H1 (cell line): ENCODE measurements around the gene LMTK3. TPM values are rescaled to one million over a fixed set of nuclear protein-coding genes. Genes with fewer than 3 reads are reported as not detected.

Source experiments
- CTCF ChIA-PET: fragments of 300-600 bp; sonication (Branson Sonifier 250); formaldehyde crosslinking; loops from one replicate; lab custom pipeline; 2021; ENCODE audit not compliant: partially characterized antibody; lab: Charles Lee
- POLR2A ChIA-PET: fragments of 300-600 bp; sonication (Branson Sonifier 250); formaldehyde crosslinking; loops from one replicate; lab custom pipeline; 2021; ENCODE audit warnings: inconsistent platforms; ENCODE audit not compliant: partially characterized antibody; lab: Charles Lee
- DNase-seq, 2 experiments: peaks; one replicate each; pipeline versions ENCODE4 v3.0.0 to v3.0.0-alpha.2; 2010 to 2022; ENCODE audit warnings: low spot score in 2 of 2, low read depth in 1 of 2, mixed read lengths in 1 of 2
- FAIRE-seq: peaks from 2 replicates; lab custom pipeline; 2011; peaks lifted over from hg19 to GRCh38; lab: Jason Lieb, UNC
- H2AFZ ChIP-seq: 2 replicates; pipeline ENCODE4 v1.8.1; 2012; ENCODE audit warnings: low read length, inconsistent platforms
- H2AK5ac ChIP-seq: 2 replicates; pipeline ENCODE4 v1.6.1; 2013; ENCODE audit warnings: low read depth, low read length
- H2BK120ac ChIP-seq: replicated peaks from 2 replicates; pipeline ENCODE3; 2013; ENCODE audit warnings: low read depth, low read length, inconsistent platforms
- H2BK12ac ChIP-seq: 2 replicates; pipeline ENCODE4 v1.6.1; 2013; ENCODE audit warnings: low read depth, low read length
- H2BK15ac ChIP-seq: 2 replicates; pipeline ENCODE4 v1.6.1; 2013; ENCODE audit warnings: low read length
- H2BK20ac ChIP-seq: 2 replicates; pipeline ENCODE4 v1.6.1; 2013; ENCODE audit warnings: low read length
- H2BK5ac ChIP-seq: 2 replicates; pipeline ENCODE4 v1.6.1; 2013; ENCODE audit warnings: low read depth, low read length
- H3K14ac ChIP-seq: 2 replicates; pipeline ENCODE4 v1.6.1; 2013; ENCODE audit warnings: inconsistent platforms; ENCODE audit not compliant: insufficient read length
- H3K18ac ChIP-seq: 2 replicates; pipeline ENCODE4 v1.6.1; 2013; ENCODE audit warnings: low read length; ENCODE audit errors: extremely low read depth
- H3K23ac ChIP-seq: 2 replicates; pipeline ENCODE4 v1.6.1; 2013; ENCODE audit warnings: inconsistent platforms; ENCODE audit not compliant: insufficient read length
- H3K23me2 ChIP-seq: 2 replicates; pipeline ENCODE4 v1.6.1; 2013; ENCODE audit warnings: low read depth, low read length
- H3K27ac ChIP-seq: 2 replicates; pipeline ENCODE4 v1.6.1; 2011; ENCODE audit warnings: low read depth, low read length, inconsistent platforms
- H3K27me3 ChIP-seq, 4 experiments: replicated peaks in 1 of 4; 1 replicate in 1 of 4; 2 replicates in 3 of 4; pipeline versions ENCODE4 v1.6.1 to v1.8.1; 2011 to 2013; ENCODE audit warnings: low read length in 3 of 4, mild to moderate bottlenecking in 3 of 4, inconsistent platforms in 2 of 4, mixed read lengths in 2 of 4, moderate library complexity in 1 of 4; ENCODE audit not compliant: control insufficient read depth in 3 of 4, insufficient read depth in 3 of 4; ENCODE audit errors: extremely low read depth in 1 of 4
- H3K36me3 ChIP-seq, 4 experiments: 2 replicates each; pipeline versions ENCODE4 v1.6.1 to v1.8.1; 2011 to 2013; ENCODE audit warnings: mild to moderate bottlenecking in 4 of 4, low read length in 3 of 4, moderate library complexity in 2 of 4, control low read depth in 1 of 4, inconsistent platforms in 1 of 4; ENCODE audit not compliant: insufficient read depth in 4 of 4, control insufficient read depth in 2 of 4
- H3K4ac ChIP-seq: replicated peaks from 2 replicates; pipeline ENCODE3; 2013; ENCODE audit warnings: low read length, low read depth, mixed read lengths, inconsistent platforms; ENCODE audit not compliant: insufficient read length
- H3K4me1 ChIP-seq, 4 experiments: replicated peaks in 1 of 4; 1 replicate in 1 of 4; 2 replicates in 3 of 4; pipeline versions ENCODE4 v1.6.1 to v1.8.1; 2011 to 2013; ENCODE audit warnings: low read length in 3 of 4, inconsistent platforms in 2 of 4, mixed read lengths in 1 of 4; ENCODE audit not compliant: insufficient read depth in 4 of 4, control insufficient read depth in 3 of 4
- H3K4me2 ChIP-seq, 2 experiments: 2 replicates each; pipeline versions ENCODE4 v1.6.1 to v1.8.1; 2011 to 2013; ENCODE audit warnings: low read depth in 2 of 2, low read length in 2 of 2, control low read depth in 1 of 2, inconsistent platforms in 1 of 2, mild to moderate bottlenecking in 1 of 2; ENCODE audit not compliant: insufficient read depth in 1 of 2
- H3K4me3 ChIP-seq, 4 experiments: fragments of 200-600, 300-600 bp in 1 of 4; sonication (generic), shearing (Covaris generic), sonication (Bioruptor Twin) in 1 of 4; 2 replicates each; pipeline versions ENCODE4 v1.5.1 to v1.8.1; 2011 to 2016; ENCODE audit warnings: low read length in 4 of 4, low read depth in 3 of 4, control low read depth in 2 of 4, inconsistent platforms in 2 of 4, mild to moderate bottlenecking in 2 of 4, mixed read lengths in 1 of 4, moderate library complexity in 1 of 4; ENCODE audit not compliant: insufficient read depth in 2 of 4; ENCODE audit errors: extremely low read depth in 1 of 4
- H3K56ac ChIP-seq: replicated peaks from 2 replicates; pipeline ENCODE3; 2013; ENCODE audit warnings: low read depth, mild to moderate bottlenecking, mixed read lengths, low read length, inconsistent platforms; ENCODE audit not compliant: insufficient read length
- H3K79me1 ChIP-seq: 2 replicates; pipeline ENCODE4 v1.6.1; 2013; ENCODE audit warnings: low read depth, low read length, control low read depth
- H3K79me2 ChIP-seq, 2 experiments: 2 replicates each; pipeline versions ENCODE4 v1.6.1 to v1.8.1; 2012 to 2013; ENCODE audit warnings: low read length in 2 of 2, mild to moderate bottlenecking in 2 of 2, inconsistent platforms in 1 of 2; ENCODE audit not compliant: insufficient read depth in 2 of 2, control insufficient read depth in 1 of 2
- H3K9ac ChIP-seq, 4 experiments: replicated peaks in 1 of 4; 1 replicate in 1 of 4; 2 replicates in 3 of 4; pipeline versions ENCODE4 v1.6.1 to v1.8.1; 2011 to 2013; ENCODE audit warnings: low read depth in 3 of 4, low read length in 3 of 4, control low read depth in 2 of 4, mild to moderate bottlenecking in 2 of 4, moderate library complexity in 2 of 4, inconsistent platforms in 1 of 4; ENCODE audit errors: extremely low read depth in 1 of 4
- H3K9me3 ChIP-seq, 2 experiments: 2 replicates each; pipeline versions ENCODE4 v1.6.1 to v1.8.1; 2012 to 2013; ENCODE audit warnings: mild to moderate bottlenecking in 2 of 2, moderate library complexity in 2 of 2, control low read depth in 1 of 2, inconsistent platforms in 1 of 2, low read depth in 1 of 2, low read length in 1 of 2, mixed read lengths in 1 of 2; ENCODE audit not compliant: insufficient read depth in 2 of 2
- H4K20me1 ChIP-seq, 2 experiments: replicated peaks in 1 of 2; 2 replicates each; pipeline versions ENCODE3 to v1.8.1; 2011 to 2013; ENCODE audit warnings: inconsistent platforms in 2 of 2, low read length in 2 of 2, mild to moderate bottlenecking in 1 of 2; ENCODE audit not compliant: insufficient read depth in 2 of 2, control insufficient read depth in 1 of 2
- H4K5ac ChIP-seq: 2 replicates; pipeline ENCODE4 v1.6.1; 2013; ENCODE audit warnings: low read length, low read depth, mixed read lengths, inconsistent platforms; ENCODE audit not compliant: insufficient read length
- H4K8ac ChIP-seq: 2 replicates; pipeline ENCODE4 v1.8.0; 2013; ENCODE audit warnings: mild to moderate bottlenecking, moderate library complexity, low read length, inconsistent platforms; ENCODE audit not compliant: insufficient read depth; ENCODE audit errors: extremely low read depth
- H4K91ac ChIP-seq: replicated peaks from 2 replicates; pipeline ENCODE3; 2013; ENCODE audit warnings: low read length, mixed read lengths, inconsistent platforms; ENCODE audit not compliant: insufficient read length
- CREB1 ChIP-seq: IDR thresholded peaks from 2 replicates; pipeline ENCODE4 v1.6.1; 2012; ENCODE audit warnings: inconsistent platforms
- POLR2AphosphoS5 ChIP-seq: IDR thresholded peaks from 2 replicates; pipeline ENCODE4 v1.6.1; 2011; ENCODE audit warnings: low read depth, low read length
- WGBS, 2 experiments: shearing (Covaris generic) in 1 of 2; methylation state at CpG; one replicate each; pipeline versions ENCODE4 v1.1.6 to v1.1.7; 2013 to 2015; ENCODE audit warnings: low lambda C conversion rate in 2 of 2, mixed read lengths in 2 of 2, inconsistent platforms in 1 of 2, low coverage in 1 of 2, missing lambda C conversion rate in 1 of 2; ENCODE audit not compliant: insufficient replicate concordance in 2 of 2, insufficient coverage in 1 of 2, insufficient read length in 1 of 2; ENCODE audit errors: extremely low coverage in 1 of 2, missing lambda C conversion rate in 1 of 2; 5-methylcytosine and 5-hydroxymethylcytosine counted together
- polyA plus RNA-seq, 7 experiments: library from polyadenylated mRNA; depleted of rRNA in 3 of 7; stranded (reverse) in 5 of 7; unstranded in 2 of 7; fragments of >200 nt in 5 of 7; fragments of 200-250 nt in 2 of 7; gene quantifications; 1 replicate in 5 of 7; 2 replicates in 1 of 7; 4 replicates in 1 of 7; pipeline versions ENCODE4 v1.2.1 to v1.2.3, GENCODE V29; 2011 to 2013; ENCODE audit warnings: missing spikeins in 2 of 7, mixed read lengths in 2 of 7
- total RNA-seq: library from RNA; stranded (reverse); fragmentation: NEBNext Ultra II Directional; extraction: Animal tissue kit (Norgen Biotek cat#: 25700); gene quantifications from 2 replicates; pipeline ENCODE4 v1.2.1, GENCODE V29; 2021

Gene LMTK3
- total and polyA plus RNA-seq, 2 of the 8 experiments (the other 6 are each of a cell fraction or from before 2014, with no cell fraction given) = 2.7 to 12.4 TPM

DNA sequence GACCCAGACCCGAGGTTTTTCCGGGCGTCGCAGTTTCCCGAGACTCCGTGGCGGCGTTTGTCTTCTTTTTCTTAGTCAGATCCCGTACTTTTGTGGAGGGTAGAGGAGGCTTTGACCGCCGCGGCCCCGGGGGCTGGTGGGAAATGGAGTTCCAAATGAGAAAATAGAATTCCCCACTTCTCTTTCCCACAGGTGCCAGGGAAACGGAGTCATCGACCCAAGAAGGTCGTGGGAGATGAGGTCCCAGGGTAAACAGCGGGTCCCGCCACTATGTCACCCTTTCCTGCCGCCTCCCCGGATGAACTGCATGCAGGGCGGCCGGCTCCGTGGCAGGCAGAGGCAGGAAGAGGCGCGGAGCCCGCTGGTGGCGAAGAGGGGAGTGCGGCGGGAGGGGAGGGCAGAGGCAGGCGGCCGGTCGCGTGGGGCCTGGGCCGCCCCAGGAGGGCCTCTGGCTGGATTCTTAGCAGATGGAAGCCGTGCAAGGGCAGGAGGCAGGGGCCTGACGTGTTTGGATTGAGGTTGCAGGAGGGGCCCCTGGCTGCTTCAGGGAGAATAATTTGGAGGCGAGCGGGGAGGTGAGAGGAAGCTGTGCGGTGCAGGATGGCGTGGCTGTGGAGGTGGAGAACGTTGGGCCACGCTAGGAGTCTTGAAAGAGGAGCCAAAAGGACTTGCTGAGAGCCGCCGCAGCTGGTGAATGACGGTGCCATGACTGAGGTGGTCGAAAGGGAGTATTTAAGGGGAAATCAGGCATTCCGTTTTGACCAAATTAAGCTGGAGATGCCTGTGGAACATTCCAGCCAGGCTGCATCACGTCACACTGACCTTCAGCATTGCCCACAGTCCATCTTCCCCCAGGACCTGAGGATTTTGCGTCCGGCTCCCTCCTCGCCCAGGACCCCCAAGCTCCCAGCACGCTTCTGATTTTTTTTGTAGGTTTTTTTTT, 30.8 kb downstream of the LMTK3 start:
- no peak overlapping the region for H3K9ac ChIP-seq
- H4K5ac ChIP-seq = no peak overlapping the region
- H2AK5ac ChIP-seq = no peak overlapping the region
- WGBS, 2 experiments = 93% methylated on average over 52 of the region's 52 CpGs; no CpG with 5 or more reads in 1 of the 2 experiments
- H3K14ac ChIP-seq = no peak overlapping the region
- H2BK20ac ChIP-seq = no peak overlapping the region
- H3K36me3 ChIP-seq = peaks cover 4 to 35% (median 20%) of the 10 kb centered on the region in 4 experiments; a peak in 7 of 8 replicates
- TF ChIP-seq CREB1 (no peak), POLR2AphosphoS5 (peak; percentile 41; the same call in 1 of the 2 replicates)
- peaks cover 2% of the 10 kb centered on the region; the same call in 1 of the 2 replicates for H3K23me2 ChIP-seq
- H3K4ac ChIP-seq = no peak overlapping the region
- peaks cover 0 to 1% (median 0%) of the 10 kb centered on the region in 4 experiments; a peak in 1 of 7 replicates for H3K4me1 ChIP-seq
- no peak overlapping the region for H2BK5ac ChIP-seq
- no peak overlapping the region for H2AFZ ChIP-seq
- no peak overlapping the region for H2BK12ac ChIP-seq
- H4K20me1 ChIP-seq = peaks cover 5% of the 10 kb centered on the region in 2 experiments
- H3K79me1 ChIP-seq = no peaks in the 10 kb centered on the region
- H2BK15ac ChIP-seq = no peak overlapping the region
- H3K4me3 ChIP-seq = peak overlapping the region in 1 of 4 experiments; percentile 29; a peak in 1 of 8 replicates
- H3K27me3 ChIP-seq = no peaks in the 10 kb centered on the region; a peak in 1 of 7 replicates
- FAIRE-seq (no peak), DNase-seq (no peak)
- H3K27ac ChIP-seq = no peak overlapping the region
- peak overlapping the region in 1 of 2 experiments; percentile 47; a peak in 1 of 4 replicates for H3K4me2 ChIP-seq
- no peaks in the 10 kb centered on the region for H3K9me3 ChIP-seq
- peak overlapping the region; percentile 36; the same call in 1 of the 2 replicates for H4K8ac ChIP-seq
- H3K18ac ChIP-seq = no peak overlapping the region
- POLR2A ChIA-PET = interaction anchor here (0.9 to 11.4 kb wide), 19 partner anchors 8 to 165 kb away, joined by 3 to 176 read pairs (median 6); partner anchors contain the start of gene FAM83E
- no peak overlapping the region for H4K91ac ChIP-seq
- no peak overlapping the region for H2BK120ac ChIP-seq
- no peak overlapping the region for H3K23ac ChIP-seq
- no peaks in the 10 kb centered on the region for H3K79me2 ChIP-seq
- CTCF ChIA-PET = interaction anchor here (0.5 to 3.4 kb wide), 9 partner anchors 9 to 421 kb away, joined by 3 to 18 read pairs (median 3); no protein-coding TSS in a partner anchor
- H3K56ac ChIP-seq = no peak overlapping the region
